ENCODE data around the gene KLC3. TPM values are rescaled to one million over a fixed set of nuclear protein-coding genes. Genes with fewer than 3 reads are reported as not detected.

Gene KLC3
- total RNA-seq, 6 experiments from 2014 or later = 0.22 to 0.26 TPM; not detected in 4

DNA sequence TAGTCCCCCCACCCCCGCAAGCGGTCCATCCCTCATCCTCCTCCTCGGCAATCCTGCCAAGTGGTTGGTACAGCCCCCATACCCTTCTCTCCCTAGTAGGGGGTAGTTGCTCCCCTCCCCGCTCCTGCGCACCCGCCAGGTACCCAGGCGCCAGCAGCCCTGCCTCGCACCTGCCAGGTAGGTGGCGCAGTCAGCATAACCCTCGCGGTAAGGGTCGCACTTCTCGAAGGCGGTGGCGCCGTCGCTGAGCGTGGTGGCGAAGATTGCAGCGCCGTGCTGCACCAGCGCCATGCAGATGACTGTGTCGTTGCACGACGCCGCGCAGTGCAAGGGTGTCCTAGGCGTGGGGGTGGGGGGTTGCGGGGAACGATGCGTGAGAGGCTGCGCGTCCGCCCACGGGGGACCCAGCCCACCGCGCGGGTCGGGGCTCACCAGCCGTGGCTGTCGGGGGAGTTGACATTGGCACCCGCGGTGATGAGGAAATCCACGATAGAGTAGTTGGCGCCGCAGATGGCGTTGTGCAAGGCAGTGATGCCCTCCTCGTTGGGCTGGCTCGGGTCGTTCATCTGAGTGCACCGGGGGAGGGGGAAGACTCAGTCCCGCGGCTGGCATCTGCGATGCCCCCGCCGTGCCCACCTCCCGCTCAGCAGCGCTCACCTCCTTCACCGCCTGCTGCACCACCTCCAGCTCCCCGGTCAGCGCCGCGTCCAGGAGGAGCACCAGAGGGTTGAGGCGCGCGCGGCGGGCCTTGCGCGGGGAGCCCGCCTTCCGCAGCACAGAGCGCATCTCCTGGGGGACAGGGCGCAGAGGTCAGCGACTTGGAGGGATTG, 45.1 kb downstream of the KLC3 start:
- no peaks in the 10 kb centered on the region for H3K9me3 ChIP-seq
- intact Hi-C loops (cut with DNase I) = no loop called here
- no peaks in the 10 kb centered on the region for H3K27me3 ChIP-seq
- WGBS (ENCODE audit: insufficient coverage, low coverage, low lambda C conversion rate, missing lambda C conversion rate) = 19% methylated on average over 12 of the region's 75 CpGs
- H3K36me3 ChIP-seq = no peaks in the 10 kb centered on the region
- peak; percentile 28 to 62 (median 48) for ATAC-seq
- H3K27ac ChIP-seq = no peak overlapping the region
- H3K4me1 ChIP-seq = peaks cover 0 to 5% (median 0%) of the 10 kb centered on the region in 4 donors
- no peak for DNase-seq
- TF ChIP-seq, protein P1, sequence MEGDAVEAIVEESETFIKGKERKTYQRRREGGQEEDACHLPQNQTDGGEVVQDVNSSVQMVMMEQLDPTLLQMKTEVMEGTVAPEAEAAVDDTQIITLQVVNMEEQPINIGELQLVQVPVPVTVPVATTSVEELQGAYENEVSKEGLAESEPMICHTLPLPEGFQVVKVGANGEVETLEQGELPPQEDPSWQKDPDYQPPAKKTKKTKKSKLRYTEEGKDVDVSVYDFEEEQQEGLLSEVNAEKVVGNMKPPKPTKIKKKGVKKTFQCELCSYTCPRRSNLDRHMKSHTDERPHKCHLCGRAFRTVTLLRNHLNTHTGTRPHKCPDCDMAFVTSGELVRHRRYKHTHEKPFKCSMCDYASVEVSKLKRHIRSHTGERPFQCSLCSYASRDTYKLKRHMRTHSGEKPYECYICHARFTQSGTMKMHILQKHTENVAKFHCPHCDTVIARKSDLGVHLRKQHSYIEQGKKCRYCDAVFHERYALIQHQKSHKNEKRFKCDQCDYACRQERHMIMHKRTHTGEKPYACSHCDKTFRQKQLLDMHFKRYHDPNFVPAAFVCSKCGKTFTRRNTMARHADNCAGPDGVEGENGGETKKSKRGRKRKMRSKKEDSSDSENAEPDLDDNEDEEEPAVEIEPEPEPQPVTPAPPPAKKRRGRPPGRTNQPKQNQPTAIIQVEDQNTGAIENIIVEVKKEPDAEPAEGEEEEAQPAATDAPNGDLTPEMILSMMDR (IDR thresholded peaks at IDR 0.05) = no peak
- no peak for TF ChIP-seq POLR2A (IDR thresholded peaks at IDR 0.05)
- H3K4me3 ChIP-seq = no peak overlapping the region

DNA sequence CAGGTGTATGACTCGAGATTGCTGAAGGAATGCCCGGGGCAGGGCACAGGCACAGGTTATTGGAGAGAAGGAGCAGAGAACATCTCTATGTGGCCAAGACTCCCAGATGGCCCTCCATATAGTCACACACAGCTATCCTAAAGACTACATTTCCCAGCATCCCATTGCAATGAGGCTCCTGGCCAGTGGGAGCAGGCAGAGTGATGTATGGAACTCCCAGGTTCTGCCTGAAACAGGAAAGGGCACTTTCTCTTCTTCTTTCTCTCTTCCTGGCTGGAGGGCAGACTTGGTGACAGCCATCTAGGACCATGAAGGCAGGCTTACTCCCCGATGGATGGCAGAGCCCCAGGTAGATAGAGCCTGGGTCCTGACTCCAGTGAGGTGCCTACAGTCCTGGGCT, 50.8 kb downstream of the KLC3 start:
- Histone ChIP-seq H3K27ac (no peak overlapping the region), H3K27me3 (no peaks in the 10 kb centered on the region), H3K36me3 (no peaks in the 10 kb centered on the region), H3K9me3 (no peaks in the 10 kb centered on the region), H3K4me1 (no peaks in the 10 kb centered on the region), H3K4me3 (no peak overlapping the region)
- WGBS (ENCODE audit: insufficient coverage, low coverage, low lambda C conversion rate, missing lambda C conversion rate) = 73% methylated on average over 2 of the region's 3 CpGs
- ATAC-seq (peak in 1 of 4 donors; percentile 25), DNase-seq (no peak)
- intact Hi-C loops (cut with DNase I) = no loop called here
- TF ChIP-seq, protein P1 (IDR thresholded peaks at IDR 0.05) = no peak
- no peak for TF ChIP-seq POLR2A (IDR thresholded peaks at IDR 0.05)

DNA sequence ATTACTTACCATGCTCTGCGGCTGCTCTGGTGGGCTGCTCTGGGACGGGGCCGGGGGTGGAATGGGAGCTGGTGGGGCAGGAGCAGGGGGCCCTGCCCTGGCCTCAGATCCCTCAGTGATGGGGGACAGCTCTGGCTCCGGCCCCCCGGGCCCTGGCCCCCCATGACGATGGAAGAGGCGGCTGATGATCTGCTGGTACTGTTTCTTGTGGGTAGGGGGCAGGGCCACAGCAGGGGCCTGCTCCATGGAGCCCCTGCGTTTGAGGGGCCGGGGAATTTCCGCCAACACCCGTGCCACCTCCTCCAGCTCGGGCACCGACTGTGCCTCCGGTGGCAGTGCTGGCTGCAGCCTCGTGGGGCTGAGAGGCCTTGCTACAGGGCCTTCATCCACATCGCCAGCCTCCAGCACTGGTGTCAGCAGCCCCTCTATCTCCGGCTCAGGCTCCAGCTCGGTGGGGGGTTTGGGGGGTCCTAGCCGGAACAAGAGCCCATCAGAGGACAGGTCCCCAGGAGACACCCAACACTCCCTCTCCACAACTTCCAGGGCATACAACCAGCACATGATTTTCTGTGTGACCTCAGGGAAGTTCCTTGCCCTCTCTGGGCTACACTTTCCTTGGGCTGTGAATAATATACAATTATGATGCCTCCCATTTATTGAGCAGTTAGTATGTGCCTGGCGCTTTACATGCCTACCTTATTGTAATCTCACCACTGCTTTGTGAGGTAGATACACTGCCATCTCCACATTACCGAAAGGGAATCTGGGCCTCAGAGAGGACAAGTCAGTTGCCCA, 51.5 kb downstream of the KLC3 start:
- Histone ChIP-seq H3K27ac (no peak overlapping the region), H3K4me1 (no peaks in the 10 kb centered on the region), H3K36me3 (no peaks in the 10 kb centered on the region), H3K9me3 (no peaks in the 10 kb centered on the region), H3K4me3 (no peak overlapping the region), H3K27me3 (no peaks in the 10 kb centered on the region)
- no CpG with 5 or more reads among the region's 21 CpGs for WGBS (ENCODE audit: insufficient coverage, low coverage, low lambda C conversion rate, missing lambda C conversion rate)
- TF ChIP-seq POLR2A (IDR thresholded peaks at IDR 0.05) = no peak
- TF ChIP-seq, protein P1 (IDR thresholded peaks at IDR 0.05) = no peak
- intact Hi-C loops (cut with DNase I) = no loop called here
- ATAC-seq (peak in 1 of 4 donors; percentile 32), DNase-seq (no peak)

DNA sequence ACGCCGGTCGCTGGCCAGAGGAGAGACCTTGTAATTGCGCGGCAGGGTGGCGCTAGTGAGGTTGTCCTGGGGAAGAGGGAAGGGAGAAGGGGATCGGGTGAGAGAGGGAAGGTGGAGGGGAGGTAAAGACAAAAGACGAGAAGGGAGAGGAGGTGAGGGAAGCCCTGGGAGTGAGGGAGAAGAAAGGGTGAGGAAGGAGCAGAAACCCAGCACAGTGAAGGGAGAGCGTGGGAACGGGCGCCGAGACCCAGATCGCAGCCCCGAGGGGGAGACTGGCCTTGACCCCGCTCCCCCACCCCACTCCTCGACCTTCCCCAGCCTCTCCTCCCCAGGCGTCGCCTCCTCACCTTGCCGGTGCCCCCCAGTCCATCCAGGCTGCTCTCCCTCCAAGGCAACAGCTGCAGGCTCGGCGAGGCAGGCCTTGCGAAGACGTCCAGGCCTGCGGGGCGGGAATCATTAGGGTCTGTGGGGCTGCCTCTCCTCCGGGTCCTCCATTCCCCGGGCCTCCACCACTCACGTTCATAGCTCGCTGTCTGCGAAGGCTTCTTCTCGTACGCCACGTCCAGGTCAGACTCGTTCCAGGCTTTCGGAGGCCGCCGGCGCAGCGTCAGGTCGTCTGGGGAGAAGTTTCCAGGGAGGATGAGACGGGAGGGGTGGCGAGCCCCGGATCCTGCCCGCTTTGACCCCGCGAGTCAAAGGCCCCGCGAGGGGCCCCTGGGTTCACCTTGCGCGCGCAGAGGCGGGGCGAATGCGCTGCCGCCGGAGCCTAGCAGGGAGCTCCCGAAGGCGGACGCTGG, 55.5 kb downstream of the KLC3 start:
- Histone ChIP-seq H3K27me3 (no peaks in the 10 kb centered on the region), H3K9me3 (no peaks in the 10 kb centered on the region), H3K36me3 (no peaks in the 10 kb centered on the region), H3K4me3 (no peak overlapping the region), H3K4me1 (no peaks in the 10 kb centered on the region), H3K27ac (no peak overlapping the region)
- no peak for TF ChIP-seq POLR2A (IDR thresholded peaks at IDR 0.05)
- TF ChIP-seq, protein P1 (IDR thresholded peaks at IDR 0.05) = no peak
- WGBS (ENCODE audit: insufficient coverage, low coverage, low lambda C conversion rate, missing lambda C conversion rate) = 72% methylated on average over 21 of the region's 59 CpGs
- DNase-seq = no peak
- intact Hi-C loops (cut with DNase I) = no loop called here
- no peak for ATAC-seq
